ENCODE results near the gene CLK2.
"Not testable (repeated sequence)": the region's sequence is repeated elsewhere in the genome, so short reads cannot be mapped to it uniquely, and the experiment has no call there.

The CLK2 gene

DNA sequence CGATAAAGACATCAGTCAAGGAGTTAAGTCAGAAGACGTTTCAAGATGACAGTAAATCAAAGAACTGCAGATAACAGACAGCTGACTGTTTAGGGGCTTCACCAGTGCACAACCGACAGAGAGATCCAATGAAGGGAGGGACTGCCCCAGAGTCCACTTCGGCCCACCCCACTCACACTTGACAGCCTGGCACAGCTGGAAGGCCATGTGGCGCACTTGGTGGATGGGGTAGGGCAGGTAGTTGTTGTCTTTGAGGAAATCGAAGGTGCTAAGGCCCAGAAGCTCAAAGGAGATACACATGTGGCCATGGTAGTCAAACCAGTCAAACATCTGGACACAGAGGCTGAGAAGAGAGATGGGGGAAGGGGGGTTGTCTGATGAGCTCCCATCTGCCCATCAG is 6.8 kb downstream of the CLK2 start:
- DNase-seq (ENCODE audit: low spot score), result no peak

DNA sequence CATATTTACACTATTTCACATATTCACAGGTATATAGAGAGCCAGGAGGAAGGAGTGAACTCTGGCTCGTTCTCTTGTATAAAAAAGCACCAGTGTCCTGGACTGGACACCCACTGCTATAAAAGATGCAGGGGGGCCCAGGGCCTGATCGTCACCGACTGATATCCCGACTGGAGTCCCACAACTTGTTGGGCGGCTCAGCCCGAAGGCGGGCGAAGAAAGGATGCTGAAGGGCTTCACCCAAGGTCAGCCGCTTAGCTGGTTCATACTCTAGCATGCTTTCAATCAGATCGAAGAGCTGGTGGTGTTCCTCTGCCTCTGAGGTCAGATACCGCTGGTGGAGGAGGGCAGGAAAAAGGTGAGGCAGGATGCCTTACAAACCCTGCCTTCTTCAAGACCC is 10.2 kb downstream of the CLK2 start:
- no peak for DNase-seq (ENCODE audit: low spot score)

DNA sequence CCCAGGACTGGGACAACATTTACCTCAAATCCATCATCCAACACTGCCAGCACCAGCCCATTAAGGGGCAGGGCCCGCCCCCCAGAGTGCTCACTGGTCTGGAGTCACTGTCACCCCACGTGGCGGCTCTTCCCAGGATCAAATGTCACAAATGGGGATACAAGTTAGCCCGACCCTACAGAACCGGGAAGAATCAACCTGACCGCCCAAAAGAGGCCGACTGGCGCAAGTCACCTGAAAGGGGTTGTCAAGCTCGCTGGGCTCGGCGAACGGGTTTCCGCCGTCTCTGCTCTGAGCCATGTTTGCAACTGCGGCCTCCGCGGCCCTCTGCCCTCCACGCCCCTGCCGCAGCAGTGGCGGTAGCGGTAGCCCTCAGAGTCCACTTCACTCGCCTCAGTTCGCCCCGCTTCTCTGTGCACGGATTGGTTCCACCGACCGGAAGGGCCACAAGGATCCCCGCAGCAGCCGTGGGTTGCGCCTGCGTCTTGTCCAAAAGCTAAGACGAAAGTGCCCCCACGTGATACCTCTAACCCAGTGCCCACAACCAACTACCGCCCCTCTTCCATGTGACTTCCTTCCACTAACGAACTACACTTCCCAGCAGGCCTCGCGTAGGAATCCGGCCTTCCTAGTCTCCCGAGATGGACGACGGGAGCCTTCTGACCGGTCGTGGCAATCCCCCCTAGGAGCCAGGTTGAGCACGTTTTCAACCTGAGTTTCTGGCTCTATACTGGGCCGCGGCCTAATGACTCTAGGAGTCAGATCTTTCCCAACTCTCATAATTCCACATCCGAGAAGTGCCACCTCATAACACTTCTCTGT is 11.2 kb downstream of the CLK2 start, which contains the start of gene SCAMP3:
Gene SCAMP3 (minus strand): TSS at position 509 of the 822 bp plus-strand sequence. CDS start 209 bp downstream, at position 300.
- DNase-seq (ENCODE audit: low spot score), result peak; percentile 97

DNA sequence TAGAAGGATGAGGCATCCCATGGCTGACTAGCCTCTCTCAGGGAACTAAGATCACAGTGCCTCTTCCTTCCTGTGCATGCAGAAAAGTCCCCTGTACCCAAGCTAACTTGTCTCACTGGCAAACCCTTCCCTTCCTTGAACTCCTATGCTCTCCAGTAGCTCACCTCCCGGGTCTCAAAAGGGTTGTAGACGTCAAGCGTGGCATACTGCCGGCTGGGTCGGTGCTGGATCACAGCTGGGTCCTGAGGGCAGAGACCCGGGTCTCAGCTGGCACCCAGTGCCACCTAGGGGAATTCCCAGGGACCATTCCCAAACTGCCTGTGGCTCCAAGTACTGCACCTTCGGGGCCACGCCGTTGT is 11.8 kb downstream of the CLK2 start:
- no peak for DNase-seq (ENCODE audit: low spot score)

DNA sequence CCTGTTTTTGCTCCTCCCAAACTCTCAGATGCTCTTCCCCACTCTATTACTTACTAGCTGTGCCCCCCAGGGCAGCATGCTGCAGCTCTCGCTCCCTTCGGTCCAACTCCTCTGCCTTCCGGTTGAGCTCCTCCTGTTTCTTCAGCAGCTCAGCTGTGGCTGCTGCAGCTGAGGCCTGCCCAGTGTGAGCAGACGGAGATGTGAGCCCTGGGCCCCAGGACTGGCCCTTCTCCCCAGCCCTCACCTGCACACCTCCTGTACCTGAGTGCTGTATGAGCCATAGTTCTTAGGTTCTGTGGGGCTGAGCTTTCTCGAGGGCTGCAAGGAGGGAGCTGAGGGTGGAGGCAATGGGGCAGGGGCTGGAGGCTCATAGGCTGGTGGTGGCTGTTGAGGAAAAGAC is 13.0 kb downstream of the CLK2 start:
- DNase-seq (ENCODE audit: low spot score), result no peak

DNA sequence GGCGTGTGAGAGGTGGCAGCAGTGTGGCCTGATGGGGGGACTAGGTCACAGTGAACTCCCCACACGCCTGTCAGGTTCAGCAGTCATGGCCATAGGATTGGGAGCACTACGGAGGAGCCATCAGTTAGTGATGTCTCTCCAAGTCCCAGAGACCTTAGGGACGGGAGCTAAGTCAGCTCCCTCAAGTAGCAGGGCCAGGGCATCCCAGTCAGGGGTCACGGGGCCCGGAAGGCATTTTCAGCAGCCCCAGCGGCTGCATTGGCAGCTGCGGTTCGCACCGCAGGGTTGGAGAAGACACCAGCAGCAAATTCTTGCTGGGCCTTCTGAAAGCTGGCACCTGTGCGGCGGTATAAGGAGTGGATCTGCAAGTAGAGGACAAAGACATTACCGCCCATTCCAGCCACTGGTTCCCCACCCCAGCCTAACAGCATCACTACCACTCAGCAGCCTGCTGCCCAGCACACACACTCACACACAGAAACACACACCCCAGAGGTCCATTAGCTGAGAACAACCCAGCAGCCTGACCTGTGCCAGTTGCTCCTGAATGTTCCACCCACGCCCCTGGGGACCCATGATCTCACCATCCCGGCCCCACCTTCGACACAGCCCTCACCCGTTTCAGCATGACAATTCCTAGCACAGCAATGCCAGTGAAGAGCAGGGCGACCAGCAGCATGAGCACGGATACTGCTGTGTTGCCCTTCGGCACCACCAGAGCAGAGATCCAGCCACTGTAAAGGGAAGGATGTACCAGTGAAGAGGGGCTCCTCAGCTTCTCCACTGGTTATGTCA is 17.0 kb downstream of the CLK2 start:
- no peak for DNase-seq (ENCODE audit: low spot score)

DNA sequence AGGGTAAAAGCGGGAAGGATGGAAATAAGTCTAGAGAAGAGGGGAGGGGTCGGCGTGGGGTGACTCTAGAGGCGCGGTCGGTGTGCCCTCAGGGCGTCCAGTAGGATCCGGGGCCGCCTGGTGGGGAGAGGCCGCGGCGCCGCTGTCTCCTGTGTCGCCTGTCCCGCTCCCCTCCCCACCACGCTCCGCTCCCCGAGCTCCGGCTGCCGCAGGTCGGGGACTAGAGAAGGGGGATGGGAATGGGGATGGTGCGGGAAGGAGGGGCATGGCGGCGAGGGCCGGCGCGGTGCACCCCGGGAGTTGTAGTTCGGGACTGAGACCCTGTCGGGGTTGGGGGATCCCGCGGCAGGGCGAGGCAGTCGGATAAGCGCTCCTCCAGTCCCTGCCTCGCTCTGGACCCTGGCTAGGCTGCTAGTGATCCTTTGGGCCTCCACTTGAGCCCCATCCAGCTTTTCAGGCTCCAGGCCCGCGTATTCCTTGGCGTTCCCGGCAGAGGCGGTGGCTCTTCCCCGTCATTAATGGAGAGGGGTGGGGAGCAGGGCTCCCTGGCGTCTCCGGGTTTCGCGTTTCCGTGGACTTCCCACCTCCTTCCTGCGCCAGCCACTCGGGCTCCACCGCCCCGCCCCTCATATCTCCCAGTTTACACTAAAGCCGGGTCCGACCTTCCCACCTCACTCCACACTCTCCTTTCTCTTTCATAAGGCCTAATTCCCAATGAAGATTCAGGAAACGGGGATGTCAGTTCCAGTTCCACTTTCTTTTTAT is 17.9 kb downstream of the CLK2 start, which contains the start of gene ENTREP3:
Gene ENTREP3 (minus strand): TSS at position 241 of the 765 bp plus-strand sequence. CDS start 606 bp downstream, outside the sequence.
- DNase-seq (ENCODE audit: low spot score), result peak; percentile 77

DNA sequence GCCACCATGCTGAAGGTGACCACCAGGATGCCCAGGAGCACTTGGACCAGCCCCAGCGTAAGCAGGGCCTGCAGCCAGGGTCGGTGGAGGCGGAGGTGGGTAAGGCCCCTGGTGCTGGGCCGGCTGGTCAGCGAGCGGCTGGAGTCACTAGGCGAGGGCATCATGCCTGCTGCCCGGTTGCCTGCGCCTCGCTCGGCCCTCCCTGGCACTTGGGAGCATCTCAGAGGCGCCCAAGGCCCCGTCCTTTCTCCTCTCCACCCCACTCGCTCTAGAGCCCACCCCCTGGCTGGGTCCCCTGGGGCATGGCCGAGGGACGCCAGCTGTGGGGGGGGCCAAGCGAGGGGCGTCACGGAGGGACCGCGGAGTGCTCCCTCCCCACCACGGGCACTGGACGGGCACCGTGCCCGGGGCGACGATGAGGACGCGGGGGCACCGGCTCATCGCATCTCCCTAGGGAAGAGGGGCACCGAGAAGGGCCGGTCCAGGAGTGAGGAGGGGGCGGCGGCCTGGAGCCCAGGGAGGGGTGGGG is 18.5 kb downstream of the CLK2 start:
- DNase-seq (ENCODE audit: low spot score), result no peak

DNA sequence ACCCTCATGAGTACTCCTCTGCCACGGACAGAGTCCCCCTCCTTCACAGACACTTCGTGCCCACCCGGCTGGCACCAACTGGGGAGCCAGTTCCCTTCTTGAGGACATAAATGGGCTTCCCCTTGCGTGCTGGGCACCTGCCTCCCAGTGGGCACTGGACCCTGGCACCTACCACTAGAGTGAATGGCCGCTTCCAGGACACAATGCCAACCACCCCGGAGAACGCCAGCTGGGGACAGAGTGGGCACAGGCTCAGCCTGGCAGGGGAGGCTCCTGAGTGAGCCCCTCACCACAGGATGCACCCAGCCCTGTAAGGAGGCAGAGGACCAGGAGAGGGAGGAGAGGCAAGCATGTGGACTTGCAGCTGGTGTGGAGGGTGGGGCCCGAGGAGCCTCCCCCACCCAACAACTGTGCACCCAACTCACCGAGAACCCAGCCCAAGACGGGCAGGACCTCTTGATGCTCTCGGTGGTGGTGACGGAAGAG is 19.0 kb downstream of the CLK2 start:
- no peak for DNase-seq (ENCODE audit: low spot score)

DNA sequence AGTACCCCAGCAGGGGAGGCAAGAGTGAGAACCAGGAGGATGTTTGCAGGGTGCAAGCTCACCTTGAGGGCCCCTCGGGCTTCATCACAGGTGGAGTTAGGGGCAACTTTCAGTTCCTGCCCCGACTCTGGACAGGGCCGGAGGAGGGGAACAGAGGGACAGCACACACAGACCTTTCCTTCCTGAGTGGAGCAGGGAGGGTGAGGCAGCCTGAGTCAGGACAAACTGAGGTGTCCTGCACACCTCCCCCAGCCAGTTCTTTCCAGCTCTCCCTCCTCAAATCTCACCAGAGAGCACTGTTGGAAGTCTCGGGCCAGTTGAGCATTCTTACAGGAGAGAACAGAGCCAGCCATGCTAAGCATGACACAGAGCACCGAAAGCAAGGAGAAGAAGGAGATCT is 19.5 kb downstream of the CLK2 start:
- DNase-seq (ENCODE audit: low spot score), result no peak

DNA sequence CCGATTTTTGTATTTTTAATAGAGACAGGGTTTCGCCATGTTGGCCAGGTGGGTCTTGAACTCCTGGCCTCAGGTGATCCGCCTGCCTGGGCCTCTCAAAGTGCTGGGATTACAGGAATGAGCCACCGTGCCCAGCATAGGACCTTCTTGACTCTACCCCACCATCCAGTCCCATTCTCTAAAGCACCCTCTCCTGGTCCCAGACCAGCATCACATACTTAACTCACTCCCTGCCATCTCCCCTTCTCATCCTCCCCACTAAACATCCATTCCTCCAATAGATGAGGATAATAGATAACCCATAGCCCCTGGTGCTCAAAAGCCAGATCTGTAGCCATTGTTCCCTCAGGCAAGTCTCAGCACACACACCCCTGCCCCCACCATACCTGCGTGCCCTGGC is 20.1 kb downstream of the CLK2 start:
- DNase-seq (ENCODE audit: low spot score), result no peak

DNA sequence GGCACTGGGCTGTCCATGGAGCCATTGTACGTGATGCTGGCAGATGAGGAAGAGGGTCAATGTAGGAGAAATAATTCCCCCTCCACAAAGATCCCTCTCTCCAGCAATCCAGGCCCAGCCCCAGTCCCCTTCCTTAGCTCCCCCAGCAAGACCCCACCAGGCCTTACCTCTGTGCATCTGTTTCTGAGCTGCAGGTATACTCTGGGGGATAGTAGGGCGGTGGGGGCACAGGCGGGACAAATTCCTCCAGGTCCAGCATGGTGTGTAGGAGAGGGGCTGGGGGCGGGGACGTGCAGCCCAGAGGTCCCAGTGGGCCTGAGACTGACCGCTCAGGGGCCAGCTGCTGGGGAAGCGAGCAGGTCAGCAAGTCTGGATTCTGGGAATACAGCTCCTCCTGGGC is 21.7 kb downstream of the CLK2 start:
- no peak for DNase-seq (ENCODE audit: low spot score)

DNA sequence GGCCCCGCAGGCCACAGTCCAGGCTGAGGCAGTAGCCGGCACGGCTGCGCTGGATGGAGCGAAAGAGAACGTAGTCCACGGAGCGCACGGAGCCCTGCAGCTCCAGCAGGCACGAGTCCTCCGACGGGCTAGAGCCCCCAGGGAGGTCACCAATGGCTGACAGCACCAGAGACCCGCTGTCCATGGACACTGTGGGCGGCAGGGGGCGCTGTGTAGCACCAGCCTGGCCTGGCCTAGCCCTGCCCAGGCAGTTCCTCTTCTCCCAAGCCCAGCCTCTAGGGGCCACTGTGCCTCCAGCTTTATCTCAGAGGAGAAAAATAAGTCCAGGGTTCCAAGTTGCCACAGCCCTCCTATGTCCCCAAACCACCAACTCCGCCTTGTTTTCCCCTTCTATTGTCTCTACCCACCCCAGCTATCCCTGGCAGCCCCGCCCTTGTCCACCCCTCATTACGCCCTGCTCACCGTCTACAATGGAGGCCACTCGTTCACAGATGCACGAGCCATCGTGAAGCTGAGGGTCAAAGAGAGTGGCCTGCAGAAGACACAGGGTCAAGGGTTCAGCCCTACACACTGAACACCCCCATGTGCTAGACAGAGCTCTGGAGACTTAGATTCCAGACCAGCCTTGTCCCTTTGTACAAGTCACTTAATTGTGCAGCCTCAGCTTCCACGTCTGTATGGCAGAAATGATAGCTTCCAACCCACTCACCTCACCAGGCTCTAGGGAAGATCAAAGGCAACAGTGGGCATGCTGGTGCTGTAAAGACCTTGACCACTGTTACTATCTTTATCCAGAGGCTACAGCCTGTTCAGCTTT is 22.5 kb downstream of the CLK2 start:
- peak; percentile 88 for DNase-seq (ENCODE audit: low spot score)

DNA sequence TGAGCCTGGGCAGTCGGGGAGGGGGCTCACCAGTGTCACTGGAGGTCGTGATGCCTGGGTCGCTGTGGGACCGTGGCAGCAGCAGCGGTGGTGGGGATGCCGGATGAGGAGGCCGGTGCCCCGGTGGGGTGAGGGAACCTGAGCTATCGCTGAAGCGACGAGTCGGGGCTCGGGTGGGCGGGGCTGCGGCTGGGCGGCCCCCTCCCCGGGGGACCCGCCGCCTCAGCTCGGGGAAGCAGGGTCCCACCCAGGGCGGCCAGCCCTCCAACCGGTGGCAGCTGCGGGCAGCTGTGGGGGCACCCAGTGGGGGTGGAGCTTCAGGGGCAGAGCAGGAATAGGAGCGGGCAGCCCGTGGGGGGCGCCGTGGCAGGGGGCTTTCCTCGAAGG is 23.1 kb downstream of the CLK2 start:
- DNase-seq (ENCODE audit: low spot score), result no peak

DNA sequence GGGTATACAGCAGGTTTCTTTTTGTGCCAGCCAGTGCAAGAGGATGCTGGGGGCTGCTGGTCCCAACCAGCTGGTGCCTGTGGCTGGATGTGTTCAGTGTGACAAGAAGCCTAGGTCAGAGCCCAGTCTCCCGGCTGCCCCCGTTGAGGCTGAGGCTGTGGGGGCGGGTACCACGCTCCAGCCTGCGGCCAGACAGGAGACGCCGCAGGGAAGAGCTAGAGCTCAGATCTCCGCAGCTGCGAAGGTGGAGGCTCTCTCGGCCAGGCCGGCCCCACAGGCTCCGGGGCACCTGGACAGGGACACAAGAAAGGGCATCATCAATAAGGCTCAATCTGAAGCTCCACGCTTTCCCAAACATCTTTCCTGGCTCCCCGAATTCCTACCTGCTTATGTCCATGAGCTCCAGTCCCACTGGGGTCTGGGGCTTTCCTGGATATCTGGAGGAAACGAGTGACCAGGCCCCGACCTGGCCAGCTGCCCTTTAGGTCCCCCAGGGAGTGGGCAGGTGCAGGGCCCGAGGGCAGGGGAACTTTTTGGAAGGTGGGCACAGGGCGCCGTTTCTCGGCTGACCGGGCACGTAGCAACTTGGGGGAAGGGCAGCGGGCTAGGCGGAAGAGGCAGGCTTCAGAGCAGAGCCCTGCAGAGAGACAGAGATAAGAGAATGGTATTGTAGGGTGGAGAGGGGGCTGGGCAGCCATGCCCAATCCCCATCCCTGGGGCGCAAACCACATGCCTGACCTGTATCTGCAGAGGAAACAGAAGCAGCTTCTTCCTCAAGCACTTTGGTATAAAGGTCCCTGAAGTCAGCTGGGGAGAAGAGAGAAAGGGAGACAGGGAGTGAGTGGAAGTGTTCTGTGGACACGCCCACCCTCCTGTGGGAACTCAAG is 25.4 kb downstream of the CLK2 start:
- DNase-seq (ENCODE audit: low spot score), result no peak

DNA sequence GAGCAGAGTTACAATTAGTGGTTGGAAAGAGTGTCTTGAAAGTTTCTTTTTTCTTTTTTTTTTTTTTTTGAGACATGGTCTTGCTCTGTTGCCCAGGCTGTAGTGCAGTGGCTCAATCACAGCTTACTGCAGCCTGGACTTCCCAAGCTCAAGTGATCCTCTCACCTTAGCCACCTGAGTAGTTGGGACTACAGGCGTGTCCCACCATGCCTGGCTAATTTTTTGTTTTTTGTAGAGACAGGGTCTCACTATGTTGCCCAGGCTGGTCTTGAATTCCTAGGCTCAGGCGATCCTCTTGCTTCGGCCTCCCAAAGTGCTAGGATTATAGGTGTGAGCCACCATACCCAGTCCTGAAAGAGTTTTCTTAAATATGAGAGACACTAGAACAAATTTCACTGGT is 26.5 kb downstream of the CLK2 start:
- not testable (repeated sequence) for DNase-seq (ENCODE audit: low spot score)

DNA sequence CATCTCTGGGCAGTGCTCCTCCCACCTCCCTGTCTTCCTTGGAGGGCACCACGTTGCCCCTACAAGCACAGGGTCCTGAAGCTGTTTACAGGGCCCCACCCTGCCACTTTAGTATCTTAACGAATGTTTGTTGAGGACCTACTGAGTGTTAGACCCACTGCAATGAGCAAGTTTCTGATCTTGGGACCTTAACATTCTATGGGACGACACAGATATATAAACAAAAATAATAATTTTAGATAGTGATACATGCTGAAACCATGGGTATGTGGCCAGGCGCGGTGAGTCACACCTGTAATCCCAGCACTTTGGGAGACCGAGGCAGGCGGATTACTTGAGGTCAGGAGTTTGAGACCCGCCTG is 28.2 kb downstream of the CLK2 start:
- no peak for DNase-seq (ENCODE audit: low spot score)

DNA sequence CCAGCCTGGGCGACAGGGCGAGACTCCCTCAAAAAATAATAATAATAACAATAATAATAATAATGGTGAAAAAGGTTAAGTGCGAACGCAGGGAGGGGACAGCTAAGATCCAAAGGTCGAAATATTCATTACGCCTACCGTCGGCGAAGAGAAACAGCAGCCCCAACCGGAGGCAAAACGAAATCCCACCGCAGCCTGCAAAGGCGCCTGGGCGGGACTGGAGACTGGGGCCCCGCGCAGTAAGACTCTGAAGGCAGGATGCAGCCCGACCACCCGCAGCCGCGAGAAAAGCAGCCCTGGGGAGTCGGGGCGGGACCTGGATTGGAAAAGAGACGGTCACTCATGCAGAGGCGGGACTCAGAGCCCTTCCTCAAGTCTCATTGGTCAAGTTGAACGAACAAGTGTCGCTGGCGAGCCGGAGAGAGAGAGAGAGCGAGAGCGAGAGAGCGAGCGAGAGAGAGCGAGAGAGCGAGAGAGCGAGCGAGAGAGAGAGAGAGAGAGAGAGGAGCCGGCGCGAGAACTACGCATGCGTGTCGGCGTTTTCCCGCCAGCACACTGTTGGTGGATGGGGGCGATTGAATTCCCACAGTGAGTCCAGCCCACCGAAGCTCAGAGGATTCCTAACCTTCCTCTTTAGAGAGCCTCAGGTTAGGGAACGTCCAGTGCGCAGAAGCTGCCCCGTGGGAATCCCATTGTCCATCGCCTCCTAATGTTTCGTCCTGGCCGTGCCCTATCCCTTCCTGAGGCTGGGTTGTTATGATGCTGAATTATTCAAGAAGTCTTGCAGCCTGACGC is 28.7 kb downstream of the CLK2 start:
- DNase-seq (ENCODE audit: low spot score), result peak; percentile 96

DNA sequence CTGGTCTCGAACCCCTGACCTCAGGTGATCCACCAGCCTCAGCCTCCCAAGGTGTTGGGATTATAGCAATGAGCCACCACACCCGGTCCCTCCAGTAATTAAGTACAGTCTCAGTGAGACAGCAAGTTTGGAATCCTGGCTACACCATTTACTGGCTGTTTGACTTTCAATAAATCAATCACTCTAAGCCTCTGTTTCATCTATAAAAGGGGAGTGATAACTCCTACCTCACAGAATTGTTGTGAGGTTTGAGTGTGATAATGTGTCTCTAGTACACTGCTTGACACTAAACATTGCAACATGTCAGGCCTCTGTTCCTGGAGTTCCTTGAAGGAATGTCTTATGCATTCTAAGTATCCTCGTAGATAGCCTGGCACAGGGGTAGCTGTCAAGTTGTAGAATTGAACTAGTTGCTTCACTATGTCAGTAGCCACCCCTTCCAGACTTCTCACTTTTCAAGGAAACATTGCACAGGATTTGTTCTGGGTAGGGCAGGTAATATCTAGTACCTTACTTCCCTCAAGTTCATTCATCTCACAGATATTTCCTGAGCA is 30.4 kb downstream of the CLK2 start:
- no peak for DNase-seq (ENCODE audit: low spot score)
